ENCODE measurements around the gene C1orf198. TPM values are rescaled to one million over a fixed set of nuclear protein-coding genes. Genes with fewer than 3 reads are reported as not detected.

Gene C1orf198
- total and polyA plus RNA-seq, 2 of the 4 experiments (the other 2 are of a cell fraction): 67.4 to 76.2 TPM

GRCh38 chr1:230807561-230808280 is 60.6 kb downstream of the C1orf198 start:
- DNase-seq (no peak), ATAC-seq (ENCODE audit: low read depth) (no peak)
- Histone ChIP-seq H3K4ac (ENCODE audit: low read depth, low read length) (no peak overlapping the region), H3K4me2 (ENCODE audit: low read depth, low read length) (no peak overlapping the region), H3K14ac (replicated peaks; ENCODE audit: low read depth, low read length) (no peak overlapping the region), H2BK5ac (ENCODE audit: low read depth, low read length, poor library complexity, severe bottlenecking) (no peak overlapping the region), H3K79me1 (ENCODE audit: low read depth in 1 of 2, low read length in 2 of 2) (no peaks in the 10 kb centered on the region), H2BK15ac (ENCODE audit: low read depth, low read length) (no peak overlapping the region), H3K9me1 (ENCODE audit: insufficient read depth, low read length) (no peaks in the 10 kb centered on the region; the same call in 1 of the 2 replicates), H4K5ac (ENCODE audit: low read depth, low read length) (no peak overlapping the region), H3K36me3 (ENCODE audit: control insufficient read depth, insufficient read depth, low read length) (no peaks in the 10 kb centered on the region), H2AK9ac (replicated peaks; ENCODE audit: low read depth, low read length, poor library complexity) (no peak overlapping the region), H3K27ac (ENCODE audit: insufficient read depth, low read length) (no peak overlapping the region), H3K9ac (ENCODE audit: low read depth, low read length) (no peak overlapping the region), H4K91ac (ENCODE audit: insufficient read depth, low read depth, low read length) (no peak overlapping the region), H3K4me1 (ENCODE audit: control insufficient read depth, insufficient read depth, low read length) (no peaks in the 10 kb centered on the region), H2BK120ac (ENCODE audit: low read depth, low read length) (no peak overlapping the region), H4K20me1 (ENCODE audit: insufficient read depth, low read length) (no peaks in the 10 kb centered on the region), H3K18ac (ENCODE audit: low read depth, low read length) (no peak overlapping the region), H3K9me3 (ENCODE audit: control insufficient read depth, insufficient read depth, low read length) (no peaks in the 10 kb centered on the region), H3K56ac (ENCODE audit: extremely low read depth, insufficient read depth, low read length) (no peak overlapping the region), H2AK5ac (ENCODE audit: low read depth, low read length) (no peak overlapping the region), H2BK20ac (ENCODE audit: low read depth, low read length) (no peak overlapping the region), H2AFZ (replicated peaks; ENCODE audit: low read length, poor library complexity) (no peak overlapping the region), H3K4me3 (ENCODE audit: insufficient read depth, low read depth, low read length) (no peak overlapping the region), H3K23ac (ENCODE audit: low read depth, low read length) (no peak overlapping the region), H4K8ac (ENCODE audit: low read depth in 2 of 2, low read length in 2 of 2) (no peak overlapping the region), H3K27me3 (ENCODE audit: control insufficient read depth, insufficient read depth, low read length) (no peaks in the 10 kb centered on the region)
- no CpG with 5 or more reads among the region's 3 CpGs for WGBS, 2 experiments (ENCODE audit: extremely low coverage in 2 of 2, insufficient read length in 1 of 2)
- ChIA-PET CTCF (interaction anchor here (0.6 kb wide), 1 partner anchor 113 kb away, joined by 3 read pairs; no protein-coding TSS in a partner anchor), POLR2A (ENCODE audit: unreplicated experiment) (no interaction called here)
- in situ Hi-C loops (cut with MboI; ENCODE audit: low sequenced_read_pairs): no loop called here
- no TSS peak for BruUV-seq (replicated peaks)
- intact Hi-C loops (cut with micrococcal nuclease): no loop called here
- dilution Hi-C loops (cut with HindIII; ENCODE audit: low sequenced_read_pairs, unreplicated experiment): no loop called here
- TF ChIP-seq FOS (IDR thresholded peaks at IDR 0.05; ENCODE audit: low read depth, low read length) (no peak), CEBPB (IDR thresholded peaks at IDR 0.05; ENCODE audit: low read depth, low read length) (no peak), NFE2L2 (IDR thresholded peaks at IDR 0.05; ENCODE audit: low read depth, low read length) (no peak), BHLHE40 (IDR thresholded peaks at IDR 0.05; ENCODE audit: low read depth, low read length) (no peak), MXI1 (IDR thresholded peaks at IDR 0.05; ENCODE audit: borderline replicate concordance, low read depth, low read length) (no peak), RAD21 (IDR thresholded peaks at IDR 0.05; ENCODE audit: low read length) (no peak), CHD1 (IDR thresholded peaks at IDR 0.05; ENCODE audit: low read depth, low read length) (no peak), USF2 (IDR thresholded peaks at IDR 0.05; ENCODE audit: low read depth, low read length) (no peak), POLR2A (IDR thresholded peaks at IDR 0.05; ENCODE audit: low read depth, low read length) (no peak)
- TF ChIP-seq, protein P1, sequence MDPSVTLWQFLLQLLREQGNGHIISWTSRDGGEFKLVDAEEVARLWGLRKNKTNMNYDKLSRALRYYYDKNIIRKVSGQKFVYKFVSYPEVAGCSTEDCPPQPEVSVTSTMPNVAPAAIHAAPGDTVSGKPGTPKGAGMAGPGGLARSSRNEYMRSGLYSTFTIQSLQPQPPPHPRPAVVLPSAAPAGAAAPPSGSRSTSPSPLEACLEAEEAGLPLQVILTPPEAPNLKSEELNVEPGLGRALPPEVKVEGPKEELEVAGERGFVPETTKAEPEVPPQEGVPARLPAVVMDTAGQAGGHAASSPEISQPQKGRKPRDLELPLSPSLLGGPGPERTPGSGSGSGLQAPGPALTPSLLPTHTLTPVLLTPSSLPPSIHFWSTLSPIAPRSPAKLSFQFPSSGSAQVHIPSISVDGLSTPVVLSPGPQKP (IDR thresholded peaks at IDR 0.05; ENCODE audit: borderline replicate concordance, low read depth, low read length): no peak
- TF ChIP-seq, protein P2, sequence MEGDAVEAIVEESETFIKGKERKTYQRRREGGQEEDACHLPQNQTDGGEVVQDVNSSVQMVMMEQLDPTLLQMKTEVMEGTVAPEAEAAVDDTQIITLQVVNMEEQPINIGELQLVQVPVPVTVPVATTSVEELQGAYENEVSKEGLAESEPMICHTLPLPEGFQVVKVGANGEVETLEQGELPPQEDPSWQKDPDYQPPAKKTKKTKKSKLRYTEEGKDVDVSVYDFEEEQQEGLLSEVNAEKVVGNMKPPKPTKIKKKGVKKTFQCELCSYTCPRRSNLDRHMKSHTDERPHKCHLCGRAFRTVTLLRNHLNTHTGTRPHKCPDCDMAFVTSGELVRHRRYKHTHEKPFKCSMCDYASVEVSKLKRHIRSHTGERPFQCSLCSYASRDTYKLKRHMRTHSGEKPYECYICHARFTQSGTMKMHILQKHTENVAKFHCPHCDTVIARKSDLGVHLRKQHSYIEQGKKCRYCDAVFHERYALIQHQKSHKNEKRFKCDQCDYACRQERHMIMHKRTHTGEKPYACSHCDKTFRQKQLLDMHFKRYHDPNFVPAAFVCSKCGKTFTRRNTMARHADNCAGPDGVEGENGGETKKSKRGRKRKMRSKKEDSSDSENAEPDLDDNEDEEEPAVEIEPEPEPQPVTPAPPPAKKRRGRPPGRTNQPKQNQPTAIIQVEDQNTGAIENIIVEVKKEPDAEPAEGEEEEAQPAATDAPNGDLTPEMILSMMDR (conservative IDR thresholded peaks at IDR 0.05; ENCODE audit: low read depth, low read length): no peak

All from IMR-90 (cell line).